ENCODE data around the gene RPS27L.

DNA sequence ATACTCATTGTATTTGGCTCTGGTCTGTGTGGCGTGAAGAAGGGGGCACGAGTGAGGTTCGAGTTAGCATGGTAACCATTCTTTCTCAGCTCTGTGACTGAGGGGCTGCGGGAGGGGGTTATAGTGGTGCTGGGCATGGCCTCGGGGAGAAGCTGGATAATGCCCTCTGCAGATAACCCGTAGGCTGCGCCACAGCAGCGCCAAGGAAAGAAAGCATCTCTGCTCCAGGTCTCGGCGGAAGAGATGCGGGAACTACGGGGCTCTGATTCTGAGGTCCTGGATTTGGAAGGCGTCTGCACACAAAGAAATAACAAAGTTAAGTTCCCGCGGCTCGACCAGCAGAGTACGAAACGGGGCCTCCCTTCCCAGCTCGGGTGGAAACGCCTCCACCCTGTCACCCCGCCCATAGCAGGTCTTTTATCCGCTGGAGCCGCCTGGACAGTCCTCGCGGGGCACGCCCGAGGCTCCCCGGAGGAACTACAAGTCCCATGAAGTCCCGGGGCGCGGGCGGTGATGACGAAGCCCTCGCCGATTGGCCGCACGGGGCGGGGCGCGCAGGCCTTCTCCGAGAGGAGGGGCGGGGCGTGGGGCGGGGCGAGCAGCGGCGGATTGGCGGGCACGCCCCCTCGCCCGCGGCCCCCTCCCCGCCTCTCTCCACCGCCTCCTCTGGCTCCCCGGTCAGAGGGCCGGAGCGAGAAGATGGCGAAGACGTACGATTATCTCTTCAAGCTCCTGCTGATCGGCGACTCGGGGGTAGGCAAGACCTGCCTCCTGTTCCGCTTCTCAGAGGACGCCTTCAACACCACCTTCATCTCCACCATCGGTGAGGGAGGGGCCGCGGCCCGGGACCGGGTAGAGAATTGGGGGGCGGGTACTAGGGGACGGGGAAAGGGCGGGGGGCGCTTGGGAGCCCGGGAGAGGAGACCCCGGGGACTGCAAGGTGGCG, 31.9 kb upstream of the RPS27L start, which contains the start of gene RAB8B:
- TF ChIP-seq CTCF (IDR thresholded peaks at IDR 0.05), result no peak
- no peak for TF ChIP-seq EZH2 (IDR thresholded peaks at IDR 0.05; ENCODE audit: borderline replicate concordance, insufficient read depth, low read depth, low read length, poor library complexity, severe bottlenecking)
